Gastrocnemius medialis (tissue), 4 donors: ENCODE results near the gene AFAP1L2. TPM values are rescaled to one million over a fixed set of nuclear protein-coding genes. Genes with fewer than 3 reads are reported as not detected.

Experiments
- ATAC-seq, 2 donors: fragments of 150-250 bp; one replicate each; pipeline ENCODE4 v1.9.1; 2016
- DNase-seq, 2 donors: peaks; one replicate each; pipeline ENCODE4 v3.0.0-alpha.2; 2019
- H3K27ac ChIP-seq, 4 donors: fragments of 200-600 bp; sonication (generic); 1 replicate in 1 of 4; 2 replicates in 3 of 4; pipeline ENCODE4 v1.5.1; 2016 to 2018; ENCODE audit warnings: mild to moderate bottlenecking in 2 of 4, moderate library complexity in 1 of 4
- H3K27me3 ChIP-seq, 3 donors: fragments of 200-600 bp; sonication (generic) in 2 of 3; 1 replicate in 1 of 3; 2 replicates in 2 of 3; pipeline versions ENCODE4 v1.5.1 to v1.6.0; 2016 to 2019; ENCODE audit warnings: mild to moderate bottlenecking in 1 of 3, moderate library complexity in 1 of 3
- H3K36me3 ChIP-seq, 2 donors: fragments of 200-600 bp; sonication (generic) in 1 of 2; one replicate each; pipeline ENCODE4 v1.5.1; 2017 to 2018
- H3K4me1 ChIP-seq, 2 donors: fragments of 200-600 bp; sonication (generic) in 1 of 2; one replicate each; pipeline ENCODE4 v1.5.1; 2016 to 2017; ENCODE audit warnings: mild to moderate bottlenecking in 2 of 2
- H3K4me3 ChIP-seq, 4 donors: fragments of 200-600 bp; sonication (generic) in 3 of 4; 1 replicate in 1 of 4; 2 replicates in 3 of 4; pipeline ENCODE4 v1.5.1; 2016 to 2019; ENCODE audit warnings: mild to moderate bottlenecking in 2 of 4
- H3K9me3 ChIP-seq, 3 donors: fragments of 200-600 bp; sonication (generic) in 2 of 3; 1 replicate in 1 of 3; 2 replicates in 2 of 3; pipeline ENCODE4 v1.5.1; 2016 to 2019
- POLR2A ChIP-seq, 2 donors: fragments of 450-650 bp; IDR thresholded peaks; one replicate each; pipeline ENCODE4 v1.6.1; 2017; ENCODE audit warnings: antibody characterized with exemption in 2 of 2, mild to moderate bottlenecking in 2 of 2, moderate library complexity in 2 of 2
- in situ Hi-C, 4 donors: fragments of 200-750 bp; cut with MboI; loops; one replicate each; pipeline versions ENCODE4 v1.15.0 to v1.8.0; 2017; ENCODE audit warnings: low sequenced_read_pairs in 4 of 4
- intact Hi-C: fragments of 100-400 bp; cut with DNase I; formaldehyde crosslinking; loops from one replicate; pipeline ENCODE4 v1.15.1; 2023; ENCODE audit warnings: low total_unique reads
- total RNA-seq, 4 donors: library from RNA; depleted of rRNA; stranded (reverse); fragments of >200 nt; gene quantifications; one replicate each; pipeline versions ENCODE4 v1.1.0 to v1.2.3, GENCODE V29; 2016
- TF ChIP-seq, protein P1 (sequence below), 5 experiments: fragments of 450-650 bp in 3 of 5; fragments of 200-600 bp in 2 of 5; sonication (generic) in 2 of 5; IDR thresholded peaks in 4 of 5; conservative IDR thresholded peaks in 1 of 5; 1 replicate in 4 of 5; 2 replicates in 1 of 5; pipeline ENCODE4 v1.5.1; 2016 to 2019; ENCODE audit warnings: antibody characterized with exemption in 5 of 5, mild to moderate bottlenecking in 3 of 5, moderate library complexity in 3 of 5

Gene AFAP1L2
- total RNA-seq, 4 donors from 2014 or later = 1.3 to 3.5 (median 2.1) TPM

DNA sequence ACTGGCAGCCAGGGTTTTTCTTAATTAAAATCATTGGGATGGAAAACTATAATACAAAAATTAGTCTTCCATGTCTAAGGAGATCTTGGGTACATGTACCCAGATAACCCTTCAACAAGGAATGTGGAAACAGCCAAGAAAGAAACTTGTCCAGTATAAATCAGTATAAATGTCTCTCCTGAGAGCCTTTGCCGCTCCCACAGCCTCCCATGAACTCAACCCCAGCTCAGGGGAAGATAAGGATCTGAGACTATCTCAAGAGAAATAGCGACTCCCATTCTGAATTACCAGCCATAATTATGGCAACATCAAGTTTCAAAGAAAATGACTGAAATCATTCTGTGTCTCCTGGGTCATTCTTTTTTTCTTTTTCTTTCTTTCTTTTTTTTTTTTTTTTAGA is 32.6 kb upstream of the AFAP1L2 start:
- intact Hi-C loops = loop anchor here (1.0 kb wide), 1 partner anchor 133 kb away; no protein-coding TSS in a partner anchor
- Histone ChIP-seq H3K27ac (no peak overlapping the region), H3K4me1 (no peaks in the 10 kb centered on the region), H3K36me3 (peaks cover 0 to 52% of the 10 kb centered on the region in 2 donors), H3K4me3 (no peak overlapping the region), H3K27me3 (no peaks in the 10 kb centered on the region), H3K9me3 (no peaks in the 10 kb centered on the region)
- ATAC-seq = no peak
- in situ Hi-C loops = loop anchor here in 1 of 4 donors (10.0 kb wide), 1 partner anchor 132 kb away; no protein-coding TSS in a partner anchor
- DNase-seq = no peak
- no peak for TF ChIP-seq POLR2A (IDR thresholded peaks at IDR 0.05)

DNA sequence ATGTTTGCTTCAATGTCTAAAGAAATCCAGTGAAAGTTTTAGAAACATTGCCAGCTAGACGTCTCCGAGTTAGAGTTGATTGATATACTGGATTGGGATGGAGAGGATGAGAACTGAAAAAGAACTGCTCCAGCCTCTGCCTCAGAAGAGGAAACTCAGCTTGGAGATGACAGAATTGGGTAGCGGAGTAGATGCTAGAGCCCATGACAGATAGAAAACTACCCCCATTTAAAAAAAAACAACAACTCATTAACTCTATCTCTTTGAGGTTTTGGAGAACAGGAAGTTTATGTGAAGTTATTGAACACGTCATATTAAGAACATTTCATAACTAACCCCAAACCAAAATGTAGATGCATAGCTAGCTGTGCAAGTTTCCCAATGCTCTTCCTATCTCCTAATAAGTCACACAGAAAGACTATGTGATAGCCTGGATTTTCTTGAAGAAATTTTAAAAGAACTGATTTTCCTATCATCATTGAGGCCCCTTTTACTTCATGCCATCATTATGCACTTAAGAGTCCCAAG is 28.3 kb upstream of the AFAP1L2 start:
- H3K27me3 ChIP-seq = no peaks in the 10 kb centered on the region
- H3K27ac ChIP-seq = no peak overlapping the region
- no peaks in the 10 kb centered on the region for H3K4me1 ChIP-seq
- H3K4me3 ChIP-seq = no peak overlapping the region
- no peak for TF ChIP-seq POLR2A (IDR thresholded peaks at IDR 0.05)
- TF ChIP-seq, protein P1, sequence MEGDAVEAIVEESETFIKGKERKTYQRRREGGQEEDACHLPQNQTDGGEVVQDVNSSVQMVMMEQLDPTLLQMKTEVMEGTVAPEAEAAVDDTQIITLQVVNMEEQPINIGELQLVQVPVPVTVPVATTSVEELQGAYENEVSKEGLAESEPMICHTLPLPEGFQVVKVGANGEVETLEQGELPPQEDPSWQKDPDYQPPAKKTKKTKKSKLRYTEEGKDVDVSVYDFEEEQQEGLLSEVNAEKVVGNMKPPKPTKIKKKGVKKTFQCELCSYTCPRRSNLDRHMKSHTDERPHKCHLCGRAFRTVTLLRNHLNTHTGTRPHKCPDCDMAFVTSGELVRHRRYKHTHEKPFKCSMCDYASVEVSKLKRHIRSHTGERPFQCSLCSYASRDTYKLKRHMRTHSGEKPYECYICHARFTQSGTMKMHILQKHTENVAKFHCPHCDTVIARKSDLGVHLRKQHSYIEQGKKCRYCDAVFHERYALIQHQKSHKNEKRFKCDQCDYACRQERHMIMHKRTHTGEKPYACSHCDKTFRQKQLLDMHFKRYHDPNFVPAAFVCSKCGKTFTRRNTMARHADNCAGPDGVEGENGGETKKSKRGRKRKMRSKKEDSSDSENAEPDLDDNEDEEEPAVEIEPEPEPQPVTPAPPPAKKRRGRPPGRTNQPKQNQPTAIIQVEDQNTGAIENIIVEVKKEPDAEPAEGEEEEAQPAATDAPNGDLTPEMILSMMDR (IDR thresholded peaks at IDR 0.05 in 4 of 5, conservative IDR thresholded peaks at IDR 0.05 in 1 of 5) = no peak
- no peaks in the 10 kb centered on the region for H3K9me3 ChIP-seq
- H3K36me3 ChIP-seq = peaks cover 0 to 27% of the 10 kb centered on the region in 2 donors
- ATAC-seq = no peak
- in situ Hi-C loops = loop anchor here in 1 of 4 donors (10.0 kb wide), 1 partner anchor 128 kb away; no protein-coding TSS in a partner anchor
- DNase-seq = no peak
- intact Hi-C loops = no loop called here

DNA sequence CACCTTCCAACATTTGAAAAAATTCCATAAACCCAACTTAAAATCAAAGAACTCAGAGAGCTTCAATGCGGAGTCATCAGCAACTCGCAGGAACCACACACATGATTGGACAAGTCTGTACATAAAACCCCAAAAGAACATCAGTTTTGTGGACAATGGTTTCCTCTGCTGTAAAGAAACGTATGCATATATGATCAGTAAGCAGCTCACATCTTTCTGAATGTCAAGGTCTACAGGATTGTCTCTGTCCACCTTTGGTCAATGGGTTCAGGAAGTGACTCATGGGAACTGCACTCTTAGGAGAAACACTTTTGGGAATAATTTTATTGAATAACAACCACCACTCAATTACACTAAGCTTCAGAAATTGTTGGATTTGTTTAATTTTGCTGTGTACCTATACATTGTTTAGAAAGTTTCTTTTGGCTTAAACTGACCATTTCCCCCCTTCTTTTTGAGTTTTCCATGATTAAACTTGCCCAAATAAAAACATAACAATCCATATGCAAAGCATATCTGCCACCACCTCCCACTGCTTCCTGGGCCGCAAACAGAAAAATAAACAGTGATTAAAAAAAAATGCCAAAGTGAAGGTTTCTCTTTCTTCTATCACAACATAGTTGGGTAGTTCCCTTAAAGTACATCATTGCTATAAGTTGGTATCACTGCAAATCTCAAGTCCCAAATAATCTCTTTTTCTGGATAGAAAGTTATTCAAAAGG is 27.3 kb upstream of the AFAP1L2 start:
- Histone ChIP-seq H3K4me1 (no peaks in the 10 kb centered on the region), H3K27ac (no peak overlapping the region), H3K36me3 (peaks cover 0 to 21% of the 10 kb centered on the region in 2 donors), H3K4me3 (no peak overlapping the region), H3K9me3 (no peaks in the 10 kb centered on the region), H3K27me3 (no peaks in the 10 kb centered on the region)
- DNase-seq = no peak
- in situ Hi-C loops (loop anchor here in 1 of 4 donors (10.0 kb wide), 1 partner anchor 127 kb away; no protein-coding TSS in a partner anchor), intact Hi-C loops (no loop called here)
- no peak for ATAC-seq
- TF ChIP-seq, protein P1 (IDR thresholded peaks at IDR 0.05 in 4 of 5, conservative IDR thresholded peaks at IDR 0.05 in 1 of 5) = no peak
- no peak for TF ChIP-seq POLR2A (IDR thresholded peaks at IDR 0.05)

DNA sequence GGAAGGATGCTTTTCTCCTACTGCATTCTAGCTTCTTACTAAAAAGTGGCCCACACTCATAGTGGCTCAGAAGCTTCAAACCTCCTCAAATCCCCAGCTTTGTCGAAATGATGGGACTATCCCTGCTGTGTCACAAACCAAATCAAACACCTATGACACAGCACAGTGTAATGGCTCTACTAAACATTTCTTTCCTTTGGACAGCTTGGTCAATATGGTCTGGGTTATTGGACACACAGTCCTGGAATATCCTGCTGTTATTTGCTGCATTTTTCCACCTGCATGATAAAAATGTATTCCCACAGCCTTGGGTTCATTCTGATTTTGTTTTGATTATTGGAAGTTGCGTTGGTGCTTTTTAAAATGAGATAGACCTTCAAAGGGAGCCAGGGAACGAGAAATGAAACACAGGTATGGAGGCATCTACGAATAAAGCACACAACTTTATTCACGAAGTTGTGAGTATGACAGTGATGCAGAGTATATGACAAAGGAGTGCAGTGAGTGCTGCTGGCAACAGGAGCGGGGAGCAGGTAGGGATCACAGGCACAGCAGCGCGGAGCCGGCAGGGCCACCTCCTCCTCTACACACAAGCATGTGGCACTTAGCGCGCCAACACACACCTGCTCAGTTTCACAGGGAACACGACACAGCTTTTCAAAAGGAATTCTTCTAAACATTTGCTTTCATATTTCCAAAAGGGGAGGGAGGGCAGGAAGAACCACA is 26.5 kb upstream of the AFAP1L2 start:
- in situ Hi-C loops (loop anchor here in 1 of 4 donors (10.0 kb wide), 1 partner anchor 126 kb away; no protein-coding TSS in a partner anchor), intact Hi-C loops (no loop called here)
- ATAC-seq (no peak), DNase-seq (no peak)
- TF ChIP-seq, protein P1 (IDR thresholded peaks at IDR 0.05 in 4 of 5, conservative IDR thresholded peaks at IDR 0.05 in 1 of 5) = no peak
- H3K27ac ChIP-seq = no peak overlapping the region
- H3K36me3 ChIP-seq = peaks cover 0 to 17% of the 10 kb centered on the region in 2 donors
- H3K4me3 ChIP-seq = no peak overlapping the region
- no peaks in the 10 kb centered on the region for H3K9me3 ChIP-seq
- no peaks in the 10 kb centered on the region for H3K4me1 ChIP-seq
- H3K27me3 ChIP-seq = no peaks in the 10 kb centered on the region
